Measurements from ENCODE around the gene C1GALT1.

Gene C1GALT1

DNA sequence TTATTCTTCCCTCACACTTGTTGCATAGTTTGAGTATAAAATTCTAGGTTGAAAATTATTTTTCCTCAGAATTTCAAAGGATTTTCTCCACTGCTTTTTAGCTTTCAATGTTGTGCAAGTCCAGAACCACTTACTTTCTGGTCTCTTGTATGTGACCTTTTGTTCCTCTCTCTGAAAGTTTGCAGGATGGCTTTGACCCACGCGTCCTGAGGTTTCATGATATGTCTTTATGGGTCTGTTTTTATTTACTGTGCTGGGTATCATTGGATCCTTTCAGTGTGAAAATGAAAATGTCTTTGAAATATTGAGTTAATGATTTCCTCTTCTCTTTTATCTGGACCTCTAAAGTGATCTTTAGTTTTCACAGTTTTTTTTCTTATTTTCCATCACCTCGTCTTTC is 38.5 kb downstream of the C1GALT1 start:
- H3K4me1 ChIP-seq (ENCODE audit: control insufficient read depth, insufficient read depth, low read length, poor library complexity, severe bottlenecking) = peaks cover 13% of the 10 kb centered on the region
- WGBS, 2 experiments (ENCODE audit: insufficient coverage in 2 of 2) = no CpG with 5 or more reads among the region's 3 CpGs
- H3K4me3 ChIP-seq (ENCODE audit: extremely low read depth, insufficient read depth, low read length, poor library complexity, severe bottlenecking) = no peak overlapping the region
- peaks cover 25% of the 10 kb centered on the region for H3K36me3 ChIP-seq (ENCODE audit: control insufficient read depth, insufficient read depth, low read length)
- H3K9me3 ChIP-seq (ENCODE audit: control insufficient read depth, low read length) = no peaks in the 10 kb centered on the region
- H3K27ac ChIP-seq (ENCODE audit: low read depth, low read length, severe bottlenecking) = peak overlapping the region; percentile 88

DNA sequence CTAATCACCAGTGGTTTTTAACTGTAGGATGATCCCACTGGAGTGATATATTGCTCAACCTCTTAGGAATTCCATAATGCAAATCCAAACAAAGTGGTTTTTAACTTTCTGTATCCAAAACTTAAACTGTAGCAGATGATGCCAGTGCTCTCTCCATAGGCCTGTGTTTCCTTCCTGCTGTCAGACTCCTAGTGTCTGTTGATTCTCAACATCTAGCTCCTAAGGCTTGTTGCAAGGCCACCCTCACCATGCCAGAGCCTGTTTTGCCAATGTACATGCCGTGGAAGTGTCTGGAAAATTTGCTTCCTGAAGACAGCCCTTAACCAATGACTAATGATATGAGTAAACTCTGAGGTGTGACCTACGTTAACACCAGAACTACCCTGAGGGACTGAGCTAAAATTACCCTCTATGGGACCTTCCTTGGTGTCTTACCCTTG is 39.3 kb downstream of the C1GALT1 start:
- peaks cover 13% of the 10 kb centered on the region for H3K4me1 ChIP-seq (ENCODE audit: control insufficient read depth, insufficient read depth, low read length, poor library complexity, severe bottlenecking)
- peaks cover 25% of the 10 kb centered on the region for H3K36me3 ChIP-seq (ENCODE audit: control insufficient read depth, insufficient read depth, low read length)
- no peak overlapping the region for H3K4me3 ChIP-seq (ENCODE audit: extremely low read depth, insufficient read depth, low read length, poor library complexity, severe bottlenecking)
- WGBS, 2 experiments (ENCODE audit: insufficient coverage in 2 of 2) = 63 to 73% methylated on average over 1 to 2 of the region's 2 CpGs
- no peaks in the 10 kb centered on the region for H3K9me3 ChIP-seq (ENCODE audit: control insufficient read depth, low read length)
- peak overlapping the region; percentile 88 for H3K27ac ChIP-seq (ENCODE audit: low read depth, low read length, severe bottlenecking)

DNA sequence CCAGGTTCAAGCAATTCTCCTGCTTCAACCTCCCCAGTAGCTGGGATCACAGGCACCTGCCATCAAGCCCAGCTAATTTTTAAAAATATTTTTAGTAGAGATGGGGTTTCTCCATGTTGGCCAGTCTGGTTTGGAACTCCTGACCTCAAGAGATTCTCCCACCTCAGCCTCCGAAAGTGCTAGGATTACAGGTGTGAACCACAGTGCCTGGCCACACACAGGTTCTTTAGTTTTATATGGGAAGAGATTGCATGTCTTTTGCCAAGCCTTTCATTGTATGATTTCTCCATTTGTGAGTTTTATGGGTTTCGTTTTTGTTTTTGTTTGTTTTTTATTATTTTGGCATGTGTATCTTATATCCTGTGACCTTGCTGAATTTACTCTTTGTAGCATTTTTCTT is 40.9 kb downstream of the C1GALT1 start:
- no peak overlapping the region for H3K27ac ChIP-seq (ENCODE audit: low read depth, low read length, severe bottlenecking)
- no peak overlapping the region for H3K4me3 ChIP-seq (ENCODE audit: extremely low read depth, insufficient read depth, low read length, poor library complexity, severe bottlenecking)
- peaks cover 11% of the 10 kb centered on the region for H3K36me3 ChIP-seq (ENCODE audit: control insufficient read depth, insufficient read depth, low read length)
- no CpG with 5 or more reads among the region's 2 CpGs for WGBS, 2 experiments (ENCODE audit: insufficient coverage in 2 of 2)
- no peaks in the 10 kb centered on the region for H3K9me3 ChIP-seq (ENCODE audit: control insufficient read depth, low read length)
- H3K4me1 ChIP-seq (ENCODE audit: control insufficient read depth, insufficient read depth, low read length, poor library complexity, severe bottlenecking) = peaks cover 13% of the 10 kb centered on the region

DNA sequence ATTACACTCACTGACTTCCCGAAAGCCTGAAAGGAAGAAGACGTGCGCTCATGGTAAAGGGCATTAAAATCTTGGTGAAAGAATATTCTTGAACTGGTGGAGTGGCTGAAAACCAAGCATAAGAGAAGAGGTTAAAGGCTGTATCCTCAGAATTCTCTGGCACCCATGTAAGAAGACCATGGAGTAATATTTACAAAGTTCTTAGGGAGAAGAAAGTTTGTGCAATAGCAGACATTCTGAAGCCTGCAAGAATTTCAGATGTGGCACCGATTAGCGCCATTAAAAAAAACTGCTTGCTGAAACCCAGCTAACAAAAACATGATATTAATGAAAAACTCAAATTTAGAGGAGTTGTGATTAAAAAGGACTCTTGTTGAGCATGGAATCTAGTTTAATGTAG is 44.1 kb downstream of the C1GALT1 start:
- peaks cover 5% of the 10 kb centered on the region for H3K9me3 ChIP-seq (ENCODE audit: control insufficient read depth, low read length)
- peaks cover 16% of the 10 kb centered on the region for H3K4me1 ChIP-seq (ENCODE audit: control insufficient read depth, insufficient read depth, low read length, poor library complexity, severe bottlenecking)
- no peak overlapping the region for H3K4me3 ChIP-seq (ENCODE audit: extremely low read depth, insufficient read depth, low read length, poor library complexity, severe bottlenecking)
- H3K36me3 ChIP-seq (ENCODE audit: control insufficient read depth, insufficient read depth, low read length) = peaks cover 5% of the 10 kb centered on the region
- no peak overlapping the region for H3K27ac ChIP-seq (ENCODE audit: low read depth, low read length, severe bottlenecking)
- WGBS, 2 experiments (ENCODE audit: insufficient coverage in 2 of 2) = 85 to 96% methylated on average over 2 to 3 of the region's 5 CpGs

DNA sequence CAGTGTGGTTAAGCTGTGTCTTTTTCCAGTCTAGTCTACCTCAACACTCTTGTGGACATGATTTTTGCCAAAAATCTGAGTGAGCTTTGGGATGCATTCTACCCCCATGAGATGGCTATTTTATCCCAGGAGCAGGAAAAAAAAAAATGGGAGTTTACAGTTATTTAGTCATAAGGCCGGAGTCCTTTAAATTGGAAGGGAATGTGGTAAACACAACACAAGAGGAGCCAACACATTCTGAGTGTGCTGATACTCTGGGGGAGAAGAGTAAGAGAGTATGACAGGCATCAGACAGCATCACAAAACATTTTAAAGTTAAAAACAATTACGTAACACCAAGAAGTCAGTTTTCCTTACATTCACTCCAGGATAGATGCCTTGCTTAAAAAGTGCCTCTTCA is 46.1 kb downstream of the C1GALT1 start:
- H3K4me1 ChIP-seq (ENCODE audit: control insufficient read depth, insufficient read depth, low read length, poor library complexity, severe bottlenecking) = peaks cover 8% of the 10 kb centered on the region
- H3K27ac ChIP-seq (ENCODE audit: low read depth, low read length, severe bottlenecking) = no peak overlapping the region
- peaks cover 5% of the 10 kb centered on the region for H3K36me3 ChIP-seq (ENCODE audit: control insufficient read depth, insufficient read depth, low read length)
- H3K4me3 ChIP-seq (ENCODE audit: extremely low read depth, insufficient read depth, low read length, poor library complexity, severe bottlenecking) = no peak overlapping the region
- WGBS, 2 experiments (ENCODE audit: insufficient coverage in 2 of 2) = 100% methylated on average over 1 of the region's 2 CpGs; no CpG with 5 or more reads in 1 of the 2 experiments
- H3K9me3 ChIP-seq (ENCODE audit: control insufficient read depth, low read length) = peaks cover 5% of the 10 kb centered on the region

DNA sequence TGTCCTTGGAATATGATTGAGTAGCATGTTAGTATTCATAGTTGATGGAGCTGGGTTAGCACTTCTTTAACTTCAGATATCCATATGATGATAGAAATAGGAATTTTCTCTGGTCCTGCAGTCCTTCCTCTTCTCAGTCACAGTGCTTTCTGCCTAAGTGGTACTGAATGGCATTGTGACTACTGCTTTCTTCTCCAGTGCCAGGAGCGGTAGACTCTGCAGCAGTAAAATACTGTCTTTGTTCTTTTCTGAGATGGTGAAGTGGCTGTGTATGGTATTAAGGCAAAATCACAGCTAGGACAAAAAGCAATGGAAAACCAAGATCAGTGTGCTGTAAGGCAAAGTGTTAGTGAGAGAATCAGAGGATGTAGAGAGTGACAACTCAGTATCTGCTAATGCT is 46.6 kb downstream of the C1GALT1 start:
- peaks cover 5% of the 10 kb centered on the region for H3K9me3 ChIP-seq (ENCODE audit: control insufficient read depth, low read length)
- H3K36me3 ChIP-seq (ENCODE audit: control insufficient read depth, insufficient read depth, low read length) = peaks cover 5% of the 10 kb centered on the region
- H3K27ac ChIP-seq (ENCODE audit: low read depth, low read length, severe bottlenecking) = no peak overlapping the region
- no peak overlapping the region for H3K4me3 ChIP-seq (ENCODE audit: extremely low read depth, insufficient read depth, low read length, poor library complexity, severe bottlenecking)
- 90% methylated on average over 1 of the region's 1 CpG; no CpG with 5 or more reads in 1 of the 2 experiments for WGBS, 2 experiments (ENCODE audit: insufficient coverage in 2 of 2)
- H3K4me1 ChIP-seq (ENCODE audit: control insufficient read depth, insufficient read depth, low read length, poor library complexity, severe bottlenecking) = peaks cover 12% of the 10 kb centered on the region

DNA sequence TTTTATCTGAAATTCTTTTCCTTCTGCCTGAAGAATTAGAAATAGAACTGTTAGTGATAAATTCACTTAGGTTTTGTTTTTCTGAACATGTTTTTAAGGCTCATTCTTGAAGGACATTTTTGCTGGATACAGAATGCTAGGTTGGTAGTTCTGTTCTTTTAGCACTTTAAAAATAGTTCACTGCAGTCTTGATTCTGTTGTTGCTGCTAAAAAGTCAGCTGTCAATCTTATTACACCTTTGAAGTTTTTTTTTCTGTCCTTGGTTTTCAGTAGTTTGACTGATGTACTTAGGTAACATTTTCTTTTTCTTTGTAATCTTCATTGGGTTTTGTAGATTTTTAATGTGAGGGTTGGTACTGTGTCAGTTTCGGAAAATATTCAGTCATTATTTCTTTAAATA is 48.7 kb downstream of the C1GALT1 start:
- H3K9me3 ChIP-seq (ENCODE audit: control insufficient read depth, low read length) = peaks cover 5% of the 10 kb centered on the region
- peaks cover 7% of the 10 kb centered on the region for H3K36me3 ChIP-seq (ENCODE audit: control insufficient read depth, insufficient read depth, low read length)
- 60% methylated on average over 1 of the region's 1 CpG; no CpG with 5 or more reads in 1 of the 2 experiments for WGBS, 2 experiments (ENCODE audit: insufficient coverage in 2 of 2)
- H3K4me3 ChIP-seq (ENCODE audit: extremely low read depth, insufficient read depth, low read length, poor library complexity, severe bottlenecking) = no peak overlapping the region
- H3K4me1 ChIP-seq (ENCODE audit: control insufficient read depth, insufficient read depth, low read length, poor library complexity, severe bottlenecking) = peaks cover 16% of the 10 kb centered on the region
- no peak overlapping the region for H3K27ac ChIP-seq (ENCODE audit: low read depth, low read length, severe bottlenecking)

DNA sequence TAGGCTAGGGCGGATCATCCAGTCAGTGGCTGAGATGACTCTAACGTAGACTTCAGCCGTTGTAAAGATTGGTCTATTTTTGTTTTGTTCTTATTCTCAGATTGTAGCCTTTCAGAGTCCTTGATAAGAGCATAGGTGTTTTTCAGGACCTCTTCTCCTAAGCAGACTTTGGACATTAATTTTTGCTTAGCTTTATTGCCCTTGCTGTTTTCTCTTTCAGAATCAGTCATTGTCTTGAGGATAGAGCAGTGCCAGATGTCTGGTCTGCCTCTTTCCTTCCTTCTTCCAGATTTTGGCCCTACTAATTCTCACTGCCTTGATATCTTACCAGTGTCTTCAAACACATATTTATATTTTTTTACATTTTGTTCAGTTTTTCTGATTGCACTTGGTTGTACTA is 49.5 kb downstream of the C1GALT1 start:
- WGBS, 2 experiments (ENCODE audit: insufficient coverage in 2 of 2) = 96 to 100% methylated on average over 3 of the region's 3 CpGs
- peaks cover 10% of the 10 kb centered on the region for H3K36me3 ChIP-seq (ENCODE audit: control insufficient read depth, insufficient read depth, low read length)

DNA sequence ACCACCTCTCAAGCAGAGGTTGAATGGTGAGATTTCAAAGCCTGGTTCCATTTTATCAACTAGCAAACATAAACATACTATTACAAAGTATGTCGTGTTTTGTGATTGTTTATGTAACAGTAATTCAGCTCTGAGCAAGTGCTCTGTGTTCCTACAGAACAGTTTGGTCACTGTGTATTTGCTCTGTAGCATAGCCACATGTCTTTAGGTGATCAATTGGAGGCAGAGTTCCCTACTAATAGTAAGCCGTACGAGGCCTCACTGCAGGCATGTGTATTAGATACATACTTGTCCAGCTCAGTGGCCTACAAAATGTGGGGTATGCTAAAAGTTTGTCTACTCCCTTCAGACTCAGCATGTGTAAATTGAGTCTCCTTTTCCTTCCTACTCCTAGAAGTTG is 53.0 kb downstream of the C1GALT1 start:
- H3K4me1 ChIP-seq (ENCODE audit: control insufficient read depth, insufficient read depth, low read length, poor library complexity, severe bottlenecking) = peaks cover 8% of the 10 kb centered on the region
- 80 to 100% methylated on average over 2 of the region's 3 CpGs for WGBS, 2 experiments (ENCODE audit: insufficient coverage in 2 of 2)
- H3K4me3 ChIP-seq (ENCODE audit: extremely low read depth, insufficient read depth, low read length, poor library complexity, severe bottlenecking) = no peak overlapping the region
- H3K36me3 ChIP-seq (ENCODE audit: control insufficient read depth, insufficient read depth, low read length) = peaks cover 18% of the 10 kb centered on the region
- peaks cover 5% of the 10 kb centered on the region for H3K9me3 ChIP-seq (ENCODE audit: control insufficient read depth, low read length)
- no peak overlapping the region for H3K27ac ChIP-seq (ENCODE audit: low read depth, low read length, severe bottlenecking)

More for the DNA sequence above, 49.5 kb downstream of the C1GALT1 start:
- Histone ChIP-seq H3K9me3 (ENCODE audit: control insufficient read depth, low read length) (peaks cover 5% of the 10 kb centered on the region), H3K27ac (ENCODE audit: low read depth, low read length, severe bottlenecking) (no peak overlapping the region), H3K4me3 (ENCODE audit: extremely low read depth, insufficient read depth, low read length, poor library complexity, severe bottlenecking) (no peak overlapping the region), H3K4me1 (ENCODE audit: control insufficient read depth, insufficient read depth, low read length, poor library complexity, severe bottlenecking) (peaks cover 16% of the 10 kb centered on the region)

DNA sequence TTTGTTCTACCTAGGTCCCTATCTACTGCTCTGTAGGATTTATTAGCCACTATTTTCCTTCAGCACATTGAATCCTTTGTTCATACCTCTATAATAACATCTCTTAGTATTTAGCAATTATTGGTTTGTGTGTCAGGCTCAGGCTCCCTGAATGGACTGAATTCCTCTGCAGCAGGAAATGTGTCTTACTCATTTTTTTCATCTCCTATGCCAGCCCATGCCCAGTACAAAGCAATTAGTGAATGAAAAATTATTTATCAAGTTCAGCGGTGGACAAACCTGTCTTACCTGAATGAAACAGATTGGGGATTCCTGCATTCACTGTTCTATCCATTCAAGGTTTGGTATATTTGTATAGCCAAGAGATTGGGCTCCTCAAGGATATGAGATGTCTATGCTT is 53.7 kb downstream of the C1GALT1 start:
- H3K4me1 ChIP-seq (ENCODE audit: control insufficient read depth, insufficient read depth, low read length, poor library complexity, severe bottlenecking) = peaks cover 8% of the 10 kb centered on the region
- peaks cover 18% of the 10 kb centered on the region for H3K36me3 ChIP-seq (ENCODE audit: control insufficient read depth, insufficient read depth, low read length)
- H3K4me3 ChIP-seq (ENCODE audit: extremely low read depth, insufficient read depth, low read length, poor library complexity, severe bottlenecking) = no peak overlapping the region
- 100% methylated on average over 1 of the region's 1 CpG; no CpG with 5 or more reads in 1 of the 2 experiments for WGBS, 2 experiments (ENCODE audit: insufficient coverage in 2 of 2)
- peaks cover 3% of the 10 kb centered on the region for H3K9me3 ChIP-seq (ENCODE audit: control insufficient read depth, low read length)
- no peak overlapping the region for H3K27ac ChIP-seq (ENCODE audit: low read depth, low read length, severe bottlenecking)

DNA sequence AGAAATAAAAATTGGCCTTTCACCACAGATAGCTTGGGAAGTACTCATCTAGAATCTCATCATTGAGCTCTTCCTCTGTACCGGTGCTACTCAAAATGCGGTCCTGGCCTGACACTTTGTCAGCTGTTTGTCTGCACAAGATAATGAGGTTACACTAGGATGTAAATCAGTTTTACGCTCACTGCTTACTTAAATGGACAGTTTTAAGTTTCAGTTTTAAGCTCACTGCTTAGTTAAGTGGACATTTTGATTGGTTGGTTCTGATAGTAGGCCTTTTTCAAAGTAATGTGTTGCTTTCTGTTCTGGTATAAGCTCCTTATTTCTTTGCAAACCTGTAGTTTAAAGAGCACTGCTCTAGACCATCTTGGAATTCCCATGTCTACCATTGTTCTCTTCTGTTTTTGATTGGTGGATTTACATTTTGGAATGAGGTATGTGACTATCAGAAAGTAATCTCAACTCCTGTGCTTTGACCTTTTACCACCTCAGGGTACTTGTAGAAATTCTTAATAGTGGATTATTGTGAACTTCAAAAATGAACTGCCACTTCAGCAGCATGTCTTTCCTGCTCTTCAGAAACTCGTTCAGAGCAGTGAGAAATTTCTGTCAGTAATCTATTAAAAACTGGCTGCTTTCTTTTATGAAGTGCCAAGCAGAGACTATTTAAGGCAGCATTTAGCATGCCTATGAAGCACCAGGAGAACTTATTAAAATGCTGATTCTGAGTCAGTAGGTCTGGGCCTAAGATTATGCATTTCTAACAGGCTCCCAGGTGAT is 55.0 kb downstream of the C1GALT1 start:
- no peak overlapping the region for H3K4me3 ChIP-seq (ENCODE audit: extremely low read depth, insufficient read depth, low read length, poor library complexity, severe bottlenecking)
- peaks cover 18% of the 10 kb centered on the region for H3K36me3 ChIP-seq (ENCODE audit: control insufficient read depth, insufficient read depth, low read length)
- H3K27ac ChIP-seq (ENCODE audit: low read depth, low read length, severe bottlenecking) = no peak overlapping the region

More for the DNA sequence above, 55.0 kb downstream of the C1GALT1 start:
- WGBS, 2 experiments (ENCODE audit: insufficient coverage in 2 of 2) = 81 to 100% methylated on average over 3 to 4 of the region's 4 CpGs
- Histone ChIP-seq H3K9me3 (ENCODE audit: control insufficient read depth, low read length) (no peaks in the 10 kb centered on the region), H3K4me1 (ENCODE audit: control insufficient read depth, insufficient read depth, low read length, poor library complexity, severe bottlenecking) (peaks cover 8% of the 10 kb centered on the region)

All from mesodermal cell (in vitro differentiated cells).